RKO (cell line): ENCODE data around the gene SLC35A5.

ENCODE experiments used
- DNase-seq: peaks from one replicate; pipeline ENCODE4 v3.0.0-alpha.2; 2016; ENCODE audit warnings: low spot score

Gene SLC35A5

DNA sequence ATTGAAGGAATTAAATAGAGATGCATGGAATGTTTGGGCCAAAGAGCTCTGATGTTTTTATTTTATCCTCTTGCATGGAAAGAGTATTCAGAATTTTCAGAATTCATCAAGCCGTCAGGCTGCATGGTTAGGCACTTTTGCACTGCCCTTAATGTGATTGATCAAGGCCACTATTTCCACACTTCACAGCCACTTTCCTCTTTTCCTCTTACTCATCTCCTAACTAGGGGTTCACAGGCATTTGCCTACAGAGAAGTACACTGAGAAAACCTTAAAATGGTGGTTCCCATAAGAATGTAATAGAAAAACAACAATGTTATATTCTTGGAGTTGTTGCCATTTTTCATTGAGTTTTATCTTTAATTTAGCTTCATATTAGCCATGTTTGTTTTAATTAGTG lies 10.9 kb downstream of the SLC35A5 start:
- no peak for DNase-seq

DNA sequence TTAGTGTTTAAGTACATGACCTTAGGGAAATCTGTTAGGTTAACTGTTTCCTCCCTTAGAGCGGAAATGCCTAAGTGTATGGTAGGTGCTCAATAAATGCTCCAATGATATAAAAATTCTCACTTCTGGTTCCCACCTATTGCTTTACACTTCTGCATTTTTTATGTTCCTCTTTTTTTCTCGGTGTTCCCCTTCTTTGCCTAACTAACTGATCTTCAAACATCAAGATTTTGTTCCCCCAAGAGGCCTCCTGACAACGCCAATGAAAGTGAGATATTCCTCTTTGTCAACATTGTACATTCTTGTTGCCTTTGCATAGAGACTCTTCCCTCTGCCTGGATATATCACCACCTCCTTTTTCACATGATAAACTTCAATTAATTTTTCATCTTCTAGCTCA lies 17.4 kb downstream of the SLC35A5 start:
- DNase-seq: no peak

DNA sequence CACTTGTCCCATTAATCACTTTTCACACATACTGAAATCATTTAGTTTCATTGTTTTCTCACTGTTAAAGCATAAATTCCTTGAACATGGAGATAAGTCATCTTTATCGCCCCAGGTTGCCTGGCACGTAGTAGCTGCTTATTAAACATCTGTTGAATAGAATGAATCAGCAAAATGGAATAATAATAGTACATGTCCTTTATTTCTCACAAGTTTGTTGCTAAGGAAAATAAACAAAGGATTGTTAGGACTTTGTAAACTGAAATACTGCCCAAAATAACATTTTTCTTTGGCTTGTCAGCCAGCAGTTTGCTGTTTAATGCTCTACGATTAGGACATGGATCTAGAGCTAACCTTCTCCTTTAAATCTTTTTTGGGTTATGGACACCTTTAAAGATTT lies 17.9 kb downstream of the SLC35A5 start:
- DNase-seq: no peak

DNA sequence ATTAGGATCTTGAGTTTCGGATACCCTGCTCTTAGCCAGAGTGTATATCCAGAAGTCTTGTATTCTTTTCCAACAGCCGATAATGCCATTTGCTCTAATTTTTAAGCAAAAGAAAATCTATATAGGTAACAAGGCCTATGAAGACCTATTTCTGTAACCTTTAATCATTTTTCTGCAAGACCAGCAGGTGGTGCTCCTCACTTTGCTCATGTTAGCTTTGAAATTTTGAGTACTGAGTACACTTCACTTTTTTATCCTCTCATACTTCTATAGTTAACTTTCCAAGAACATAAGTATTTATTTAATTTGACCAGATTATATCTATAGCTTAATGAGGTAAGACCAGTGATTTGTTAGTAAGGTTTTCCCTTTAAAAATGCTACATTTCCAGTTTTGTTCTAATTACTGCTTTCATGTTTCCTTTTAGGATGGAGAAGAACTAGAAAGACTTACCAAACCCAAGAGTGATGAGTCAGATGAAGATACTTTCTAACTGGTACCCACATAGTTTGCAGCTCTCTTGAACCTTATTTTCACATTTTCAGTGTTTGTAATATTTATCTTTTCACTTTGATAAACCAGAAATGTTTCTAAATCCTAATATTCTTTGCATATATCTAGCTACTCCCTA lies 20.5 kb downstream of the SLC35A5 start:
- DNase-seq: peak; percentile 79

DNA sequence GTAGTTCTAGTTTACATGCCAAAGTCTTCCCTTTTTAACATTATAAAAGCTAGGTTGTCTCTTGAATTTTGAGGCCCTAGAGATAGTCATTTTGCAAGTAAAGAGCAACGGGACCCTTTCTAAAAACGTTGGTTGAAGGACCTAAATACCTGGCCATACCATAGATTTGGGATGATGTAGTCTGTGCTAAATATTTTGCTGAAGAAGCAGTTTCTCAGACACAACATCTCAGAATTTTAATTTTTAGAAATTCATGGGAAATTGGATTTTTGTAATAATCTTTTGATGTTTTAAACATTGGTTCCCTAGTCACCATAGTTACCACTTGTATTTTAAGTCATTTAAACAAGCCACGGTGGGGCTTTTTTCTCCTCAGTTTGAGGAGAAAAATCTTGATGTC lies 21.3 kb downstream of the SLC35A5 start:
- no peak for DNase-seq

DNA sequence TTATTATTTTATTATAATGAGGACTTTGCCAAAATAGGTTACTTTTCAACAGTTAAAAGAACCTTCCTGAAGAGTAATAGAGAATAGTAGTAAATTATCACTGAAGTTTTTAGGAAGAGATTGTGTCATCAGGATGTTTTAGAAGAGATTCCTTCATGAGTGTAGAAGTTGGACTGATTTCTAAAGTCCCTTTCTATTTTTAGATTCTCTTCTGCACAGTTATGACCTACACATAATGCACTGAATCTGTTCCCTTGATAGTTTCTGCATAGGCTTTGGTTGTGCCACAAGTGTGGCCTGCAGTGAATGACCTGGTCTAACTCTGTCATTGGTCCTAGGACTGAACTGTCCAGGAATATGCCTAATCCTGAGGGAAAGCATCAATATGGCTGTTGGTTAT lies 23.9 kb downstream of the SLC35A5 start:
- no peak for DNase-seq

DNA sequence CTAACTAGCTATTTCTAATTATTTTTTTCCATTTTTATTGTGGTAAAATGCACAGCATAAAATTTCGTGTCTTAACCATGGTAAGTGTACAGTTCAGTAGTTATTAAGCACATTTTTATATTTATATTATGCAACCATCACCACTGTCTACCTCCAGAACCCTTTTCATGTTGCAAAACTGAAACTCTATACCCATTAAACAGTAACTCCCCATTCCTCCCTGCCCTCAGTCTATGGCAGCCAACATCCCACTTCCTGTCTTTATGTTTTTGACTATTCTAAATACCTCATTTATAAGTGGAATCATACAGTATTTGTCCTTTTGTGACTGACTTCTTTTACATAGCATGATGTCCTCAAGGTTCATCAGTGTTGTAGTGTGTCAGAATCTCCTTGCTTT lies 25.5 kb downstream of the SLC35A5 start:
- DNase-seq: no peak

DNA sequence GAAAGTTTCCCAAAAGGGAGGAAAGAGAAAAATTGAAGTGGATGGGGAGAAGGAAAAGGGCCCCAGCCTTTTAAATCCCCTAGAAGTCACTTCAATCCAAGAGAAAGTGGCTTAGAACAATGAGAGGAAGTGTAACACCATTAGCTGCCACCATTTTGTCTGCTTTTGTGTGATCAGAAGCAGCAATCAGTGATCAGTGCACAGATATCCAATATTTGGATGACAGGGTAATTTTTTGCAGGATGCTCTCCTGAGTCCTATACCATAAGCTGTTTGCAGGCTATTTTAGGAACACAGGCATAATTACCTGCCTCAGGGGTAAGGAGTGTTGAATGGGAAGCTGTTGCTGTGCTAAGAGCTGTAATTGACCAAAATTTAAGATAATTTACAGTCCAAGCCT lies 31.4 kb downstream of the SLC35A5 start:
- DNase-seq: no peak

DNA sequence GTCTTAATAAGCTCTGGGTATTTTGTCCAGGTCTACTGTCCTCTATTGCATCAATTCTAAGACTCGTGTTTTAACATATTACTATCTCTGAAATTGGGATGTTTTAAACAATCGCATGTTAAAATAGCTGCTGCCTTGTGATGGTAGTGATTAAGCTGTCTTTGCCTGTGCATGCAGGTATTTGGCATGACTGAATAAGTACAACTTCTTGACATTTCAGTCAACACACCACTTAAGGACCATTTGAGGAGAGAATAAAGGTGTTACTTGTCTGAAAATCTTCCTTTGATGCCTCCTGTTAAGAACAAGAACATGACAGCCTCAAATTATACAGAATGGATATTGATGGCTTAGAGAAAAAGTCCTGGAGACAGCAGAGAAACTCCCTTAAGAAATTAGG lies 33.0 kb downstream of the SLC35A5 start:
- no peak for DNase-seq

DNA sequence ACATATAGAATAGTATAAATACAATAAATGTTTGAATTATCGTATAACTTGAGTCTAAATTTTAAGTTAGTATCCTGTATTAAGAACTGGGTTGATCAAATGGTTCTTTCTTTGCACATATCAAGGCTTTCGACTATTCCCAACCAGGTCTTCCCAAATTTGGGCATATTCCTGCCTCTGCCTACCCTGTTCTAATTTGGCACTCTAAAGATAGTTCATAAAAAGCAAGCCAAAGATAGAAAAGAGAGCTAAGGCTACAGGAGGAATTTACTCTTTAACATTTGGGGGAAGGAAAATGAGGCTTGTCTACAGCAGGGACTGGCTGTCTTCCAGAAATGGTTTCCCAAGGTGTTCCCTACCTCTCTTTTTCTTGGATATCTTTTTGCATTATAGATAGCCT lies 36.1 kb downstream of the SLC35A5 start:
- no peak for DNase-seq

DNA sequence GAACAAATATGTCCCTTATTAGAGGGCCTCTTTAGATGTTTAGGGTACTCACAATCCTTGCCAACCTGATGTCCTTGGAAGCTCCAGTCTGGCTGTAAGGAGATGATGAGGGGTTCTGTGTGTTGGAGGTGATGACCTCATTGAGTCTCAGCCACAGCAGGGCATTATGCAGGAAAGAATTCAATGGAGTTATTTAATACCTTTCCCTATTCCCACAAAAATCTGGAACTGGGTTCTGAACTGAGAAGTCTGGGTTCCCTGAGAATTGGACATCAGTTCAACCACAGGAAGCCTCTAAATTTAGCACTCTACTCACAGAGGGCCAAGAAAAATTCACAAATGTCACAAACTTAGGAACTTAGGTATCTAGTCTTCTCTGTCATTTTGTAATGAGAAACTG lies 36.9 kb downstream of the SLC35A5 start:
- DNase-seq: no peak

DNA sequence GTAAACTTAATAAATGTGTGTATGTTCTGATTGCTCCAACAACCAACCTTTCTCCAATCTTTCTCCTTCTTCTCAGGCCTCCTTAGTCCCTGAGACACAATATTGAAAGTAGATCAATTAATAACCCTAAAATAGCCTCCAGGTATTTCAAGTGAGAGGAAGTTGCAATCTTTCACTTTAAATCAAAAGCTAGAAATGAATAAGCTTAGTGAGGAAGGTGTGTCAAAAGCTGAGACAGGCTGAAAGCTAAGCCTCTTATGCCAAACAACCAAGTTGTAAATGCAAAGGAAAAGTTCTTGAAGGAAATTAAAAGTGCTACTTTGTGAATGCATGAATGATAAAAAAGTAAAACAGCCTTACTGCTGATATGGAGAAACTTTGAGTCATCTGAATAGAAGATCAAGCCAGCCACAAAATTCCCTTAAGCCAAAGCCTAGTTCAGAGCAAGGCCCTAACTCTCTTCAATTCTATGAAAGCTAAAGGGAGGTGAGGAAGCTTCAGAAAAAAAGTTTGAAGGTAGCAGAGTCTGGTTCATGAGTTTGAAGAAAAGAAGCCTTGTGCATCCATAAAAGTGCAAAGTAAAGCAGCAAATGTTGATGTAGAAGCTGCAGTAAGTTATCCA lies 40.5 kb downstream of the SLC35A5 start:
- DNase-seq: no peak

DNA sequence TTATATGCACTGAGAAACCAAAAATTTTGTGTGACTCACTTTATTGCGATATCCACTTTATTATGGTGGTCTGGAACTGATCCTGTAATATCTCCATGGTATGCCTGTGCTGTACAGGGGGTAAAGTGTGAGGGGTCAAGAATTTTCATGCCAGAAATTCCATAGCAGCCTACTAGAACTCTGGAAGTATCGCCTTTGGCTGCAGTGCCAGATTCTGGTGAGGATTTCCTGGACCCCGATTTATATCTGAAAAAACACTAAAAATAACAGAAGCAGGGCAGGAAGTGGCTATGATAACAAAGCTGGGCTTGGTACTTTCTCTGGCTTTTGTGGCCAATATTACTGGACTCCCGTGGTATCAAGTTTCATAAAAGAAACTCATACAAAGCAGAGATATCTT lies 42.7 kb downstream of the SLC35A5 start:
- DNase-seq: no peak

DNA sequence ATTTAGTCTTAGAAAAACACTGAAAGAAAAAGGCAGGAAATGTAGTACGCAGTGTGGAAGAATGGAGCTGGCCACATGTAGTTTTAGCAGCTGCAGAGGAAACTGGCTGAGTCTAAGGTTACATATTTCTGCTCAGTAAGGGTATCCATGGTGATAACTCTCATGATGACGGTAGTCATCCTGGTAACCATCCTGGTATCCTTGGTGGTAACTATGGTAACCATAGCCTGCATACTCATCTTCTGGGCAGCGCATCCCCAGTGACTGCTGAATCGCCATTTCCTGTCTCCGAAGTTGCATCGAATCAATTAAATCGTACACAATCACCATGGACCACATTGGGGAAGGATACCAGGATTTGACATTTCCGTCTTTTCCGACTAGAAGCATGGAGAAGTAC lies 43.4 kb downstream of the SLC35A5 start:
- peak; percentile 59 for DNase-seq

DNA sequence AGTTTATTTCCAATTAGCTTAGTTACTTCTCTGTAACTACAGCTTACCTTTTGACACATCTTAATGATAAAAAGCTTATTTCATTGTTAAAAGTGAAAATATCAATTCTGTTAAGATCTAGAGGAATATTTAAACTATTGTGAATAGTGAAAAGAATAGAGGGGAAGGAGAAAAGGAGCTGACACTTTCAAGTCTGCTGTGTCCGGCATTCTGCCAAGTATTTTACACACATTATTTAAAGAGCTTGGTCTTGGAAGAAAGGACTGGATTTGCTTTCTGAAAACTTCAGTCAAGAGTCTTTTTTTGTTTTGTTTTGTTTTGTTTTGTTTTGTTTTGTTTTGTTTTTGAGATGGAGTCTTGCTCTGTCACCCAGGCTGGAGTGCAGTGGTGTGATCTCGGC lies 44.3 kb downstream of the SLC35A5 start:
- no peak for DNase-seq

DNA sequence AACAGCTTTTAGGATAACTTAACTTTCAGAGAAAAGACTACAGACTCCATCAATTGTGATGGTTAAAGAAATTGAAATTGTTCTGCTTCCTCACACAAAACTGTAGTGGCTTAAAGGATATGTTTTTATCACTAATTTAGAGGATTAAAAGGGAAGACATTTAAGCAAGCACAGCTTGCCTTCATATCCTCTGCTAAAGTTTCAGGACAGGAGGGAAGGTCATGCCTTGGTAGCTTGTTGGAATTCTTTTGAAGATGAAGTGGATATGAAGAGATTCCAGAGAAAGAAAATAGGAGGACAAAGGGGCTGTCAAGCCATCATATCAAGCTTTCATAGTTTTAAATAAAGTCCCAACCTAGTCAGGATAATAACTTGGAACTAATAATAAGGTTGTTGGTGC lies 46.0 kb downstream of the SLC35A5 start:
- no peak for DNase-seq

DNA sequence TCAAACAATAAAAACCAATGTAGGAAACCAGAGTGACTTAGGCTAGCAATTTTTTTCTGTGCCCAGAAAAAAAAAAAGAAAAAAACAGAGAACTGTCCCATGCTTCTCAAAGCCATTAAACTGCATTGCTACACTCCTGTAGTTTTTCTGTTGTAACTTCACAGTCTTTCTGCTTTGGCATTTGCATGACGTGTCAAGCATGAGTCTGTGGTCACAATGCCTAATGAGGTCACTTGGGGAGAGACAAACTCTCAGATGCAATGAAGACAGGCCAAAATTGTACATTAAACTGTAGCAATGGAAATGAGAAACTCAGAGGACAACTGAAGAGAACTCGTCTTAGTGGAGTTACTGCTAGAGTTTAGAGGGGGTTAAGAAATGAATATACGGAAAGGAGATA lies 48.3 kb downstream of the SLC35A5 start:
- DNase-seq: peak; percentile 28

DNA sequence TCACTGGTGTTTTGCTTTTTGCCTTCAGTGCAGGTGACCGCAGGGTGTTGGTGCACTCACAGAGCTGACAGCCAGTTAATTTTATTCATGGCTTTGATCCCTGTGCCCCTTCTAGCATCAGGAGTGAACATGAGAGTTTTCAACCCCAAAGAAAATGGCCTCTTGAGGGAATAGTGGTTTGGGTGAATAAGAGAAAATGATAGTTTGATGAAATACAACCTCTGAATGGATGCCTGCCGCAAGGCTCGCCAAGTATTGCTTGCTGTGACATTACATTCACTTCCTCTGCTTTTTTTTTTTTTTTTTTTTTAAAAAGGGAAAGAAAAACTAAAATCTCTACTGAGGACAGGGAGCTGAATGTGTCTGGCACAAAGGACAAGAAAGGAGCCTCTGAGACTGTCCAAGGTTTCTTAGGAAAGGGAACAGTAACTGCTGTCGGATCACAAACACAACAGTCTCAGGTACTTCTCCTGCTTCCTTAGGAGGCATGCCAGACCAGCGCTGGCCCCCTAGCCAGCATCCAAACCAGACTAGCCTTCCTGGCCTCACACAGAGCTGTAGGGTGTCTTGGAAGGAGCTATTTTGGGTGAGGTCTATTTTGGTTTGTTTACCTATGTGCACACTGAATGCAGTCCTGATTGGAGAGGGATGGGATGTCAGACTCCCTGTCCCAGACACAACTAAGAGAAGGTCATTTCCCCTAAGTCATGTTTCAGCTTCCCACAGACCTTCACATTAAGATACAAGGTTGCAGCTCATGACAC lies 50.1 kb downstream of the SLC35A5 start:
- no peak for DNase-seq

DNA sequence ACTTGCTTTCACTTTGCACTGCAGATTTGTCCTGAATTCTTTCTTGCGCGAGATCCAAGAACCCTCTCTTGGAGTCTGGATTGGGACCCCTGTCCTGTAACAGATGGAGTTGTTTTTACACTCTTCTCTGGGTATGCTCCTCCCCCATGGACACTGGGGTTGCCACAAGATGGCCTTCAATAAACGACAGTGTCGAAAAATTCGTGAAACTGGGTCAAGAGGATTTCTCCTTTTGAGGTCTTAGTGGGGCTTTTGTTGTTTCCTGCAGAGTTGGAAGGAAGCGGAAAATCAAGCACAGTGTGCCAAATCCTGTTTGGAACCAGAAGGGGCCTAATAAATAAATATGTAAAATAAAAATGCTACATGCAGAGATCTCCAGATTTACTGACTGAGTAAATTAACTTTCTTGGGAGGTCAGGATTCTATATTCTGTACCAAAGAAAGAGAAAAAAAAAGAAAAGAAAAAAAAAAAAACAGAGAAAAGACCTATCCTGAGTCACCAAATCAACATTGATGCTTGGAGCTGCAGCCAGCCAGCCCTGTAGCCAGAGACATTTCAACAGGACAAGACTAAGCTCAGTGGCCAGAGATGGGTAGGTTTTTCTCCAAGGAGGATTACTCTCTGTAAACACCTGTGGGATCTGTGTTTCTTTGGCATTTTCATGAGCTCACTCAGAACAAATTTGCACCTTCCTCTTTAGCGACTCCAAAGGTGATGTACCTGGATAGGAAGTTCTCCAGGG lies 54.3 kb downstream of the SLC35A5 start:
- no peak for DNase-seq

DNA sequence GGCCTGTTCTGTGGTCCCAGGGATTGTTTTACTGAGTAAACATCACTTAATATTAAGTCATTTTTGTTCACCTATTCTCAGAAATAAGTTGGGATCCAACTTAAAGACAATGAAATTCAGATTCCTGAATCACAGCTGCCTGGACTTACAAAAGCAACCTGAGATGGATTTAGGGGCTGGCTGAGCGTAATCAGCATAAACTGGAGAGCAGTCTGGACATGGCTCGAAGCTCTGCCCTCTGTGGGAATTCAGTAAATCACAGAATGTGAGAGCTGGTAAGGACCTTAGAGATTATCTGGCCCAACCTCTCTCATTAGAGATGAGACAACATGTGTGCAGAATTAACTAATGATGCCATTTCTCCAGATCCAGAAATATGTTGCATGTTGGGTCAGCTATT lies 55.4 kb downstream of the SLC35A5 start:
- no peak for DNase-seq

DNA sequence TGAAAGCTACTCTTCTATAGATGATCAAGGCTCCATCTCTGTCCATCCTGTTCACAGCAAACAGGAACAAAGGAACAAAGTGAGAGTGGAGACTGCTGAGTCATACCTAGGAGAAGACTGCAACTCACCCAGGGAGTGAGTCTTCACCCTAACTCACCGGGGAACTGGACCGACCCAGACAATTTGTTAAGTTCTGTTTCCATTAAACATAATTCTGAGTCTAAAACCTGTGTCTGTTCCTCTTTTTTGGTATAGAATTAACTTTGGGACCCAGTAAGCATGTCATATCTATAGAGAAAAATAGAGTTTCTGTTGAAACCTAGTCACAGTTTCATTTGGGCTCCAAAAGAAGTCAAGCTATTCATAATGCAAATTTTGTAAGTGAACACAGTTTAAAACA lies 57.5 kb downstream of the SLC35A5 start:
- no peak for DNase-seq

DNA sequence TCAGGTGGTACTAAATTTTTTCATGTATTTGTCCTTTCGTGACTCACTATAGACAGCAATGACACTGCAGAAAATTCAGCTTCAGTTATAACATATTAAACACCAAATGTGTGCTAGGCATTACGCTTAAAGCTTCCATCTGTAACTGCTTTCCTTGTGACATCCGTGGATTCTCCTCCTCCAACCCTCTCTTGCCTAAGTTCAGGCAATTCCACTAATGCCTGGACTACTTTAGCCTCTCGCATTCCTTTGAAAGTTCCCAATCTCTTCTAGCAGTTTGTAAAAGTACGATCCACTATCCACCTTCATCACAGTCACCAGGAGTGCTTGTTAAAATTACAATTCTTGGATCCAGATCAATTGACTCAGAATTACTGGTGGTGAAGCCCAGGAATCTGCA lies 61.4 kb downstream of the SLC35A5 start:
- no peak for DNase-seq

DNA sequence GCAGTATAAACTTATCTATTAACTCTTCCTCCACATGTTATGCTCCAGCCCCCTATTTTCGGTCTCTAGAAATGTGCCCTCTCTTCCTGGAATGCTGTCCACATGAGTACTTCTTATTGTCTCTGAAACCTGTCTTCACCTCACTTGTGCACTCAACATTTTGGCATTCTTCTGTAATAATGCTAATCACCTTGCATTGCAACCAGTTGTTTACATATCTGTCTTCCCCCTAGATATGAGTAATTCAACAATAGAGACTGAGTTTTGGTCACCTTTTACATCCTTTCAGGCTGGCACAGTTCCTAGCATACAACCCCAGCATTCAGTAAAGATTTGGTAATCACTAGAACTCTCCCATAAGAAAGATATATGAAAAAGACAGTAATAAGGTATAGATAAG lies 61.9 kb downstream of the SLC35A5 start:
- no peak for DNase-seq
